HepG2 (cell line): ENCODE measurements around the gene TNFAIP8L1. TPM values are rescaled to one million over a fixed set of nuclear protein-coding genes. Genes with fewer than 3 reads are reported as not detected.
A peak's percentile ranks its signal among the peaks of the same experiment; 100 is the strongest.

ENCODE experiments used
- BRD4 ChIP-seq: sonication (generic); formaldehyde crosslinking; IDR thresholded peaks from 2 replicates; pipeline ENCODE4 v1.4.0; 2020; ENCODE audit warnings: missing genetic modification reagents
- CENPT ChIP-seq: sonication (generic); formaldehyde crosslinking; IDR thresholded peaks from 2 replicates; pipeline ENCODE4 v1.8.0; 2022; ENCODE audit warnings: low read depth, mild to moderate bottlenecking, moderate library complexity, missing genetic modification reagents
- CREB3 ChIP-seq: sonication (generic); formaldehyde crosslinking; IDR thresholded peaks from 2 replicates; pipeline ENCODE4 v1.5.0; 2020; ENCODE audit warnings: missing genetic modification reagents
- GMEB2 ChIP-seq: IDR thresholded peaks from 2 replicates; pipeline ENCODE4 v1.6.1; 2016; ENCODE audit warnings: missing biosample characterization, missing genetic modification reagents, low read depth
- HMG20B ChIP-seq: conservative IDR thresholded peaks from 2 replicates; pipeline ENCODE4 v1.6.1; 2016; ENCODE audit warnings: missing genetic modification reagents, missing compliant biosample characterization
- KDM5B ChIP-seq: sonication (generic); formaldehyde crosslinking; IDR thresholded peaks from 2 replicates; pipeline ENCODE4 v1.4.0; 2020; ENCODE audit warnings: missing genetic modification reagents, mild to moderate bottlenecking, borderline replicate concordance
- KLF9 ChIP-seq: IDR thresholded peaks from 2 replicates; pipeline ENCODE4 v1.6.1; 2016; ENCODE audit warnings: low read depth
- NFIB ChIP-seq: sonication (generic); formaldehyde crosslinking; IDR thresholded peaks from 2 replicates; pipeline ENCODE4 v1.9.0; 2021; ENCODE audit warnings: missing genetic modification reagents, mild to moderate bottlenecking, borderline replicate concordance
- NR2F1 ChIP-seq, 2 experiments: fragments of 450-650 bp in 1 of 2; formaldehyde crosslinking in 1 of 2; IDR thresholded peaks; 2 replicates each; pipeline versions ENCODE4 v1.5.0 to v1.6.1; 2016 to 2020; ENCODE audit warnings: mild to moderate bottlenecking in 1 of 2, missing compliant biosample characterization in 1 of 2, missing genetic modification reagents in 1 of 2, moderate library complexity in 1 of 2
- PITX1 ChIP-seq: sonication (generic); formaldehyde crosslinking; IDR thresholded peaks from 2 replicates; pipeline ENCODE4 v1.5.1; 2020; ENCODE audit warnings: mild to moderate bottlenecking, missing genetic modification reagents
- RELA ChIP-seq: sonication (generic); formaldehyde crosslinking; IDR thresholded peaks from 2 replicates; pipeline ENCODE4 v1.4.0; 2020; ENCODE audit warnings: missing genetic modification reagents
- TFAP4 ChIP-seq: sonication (generic); IDR thresholded peaks from 2 replicates; pipeline ENCODE4 v1.6.1; 2016; ENCODE audit warnings: low read depth, borderline replicate concordance
- ZBTB21 ChIP-seq: sonication (generic); formaldehyde crosslinking; IDR thresholded peaks from 2 replicates; pipeline ENCODE4 v1.4.0; 2020; ENCODE audit warnings: missing genetic modification reagents
- ZFP91 ChIP-seq: sonication (generic); formaldehyde crosslinking; IDR thresholded peaks from 2 replicates; pipeline ENCODE4 v1.9.0; 2022; ENCODE audit warnings: missing genetic modification reagents, mild to moderate bottlenecking, borderline replicate concordance
- ZFY ChIP-seq: sonication (generic); formaldehyde crosslinking; IDR thresholded peaks from 2 replicates; pipeline ENCODE4 v1.4.0; 2020; ENCODE audit warnings: missing genetic modification reagents
- ZNF253 ChIP-seq: sonication (generic); formaldehyde crosslinking; IDR thresholded peaks from 2 replicates; pipeline ENCODE4 v1.8.0; 2022; ENCODE audit warnings: mild to moderate bottlenecking, missing genetic modification reagents, borderline replicate concordance
- ZNF34 ChIP-seq: sonication (generic); formaldehyde crosslinking; IDR thresholded peaks from 2 replicates; pipeline ENCODE4 v1.4.0; 2020; ENCODE audit warnings: mild to moderate bottlenecking, missing genetic modification reagents, borderline replicate concordance
- ZNF563 ChIP-seq: sonication (generic); formaldehyde crosslinking; IDR thresholded peaks from 2 replicates; pipeline ENCODE4 v1.8.0; 2022; ENCODE audit warnings: mild to moderate bottlenecking, moderate library complexity, missing genetic modification reagents
- ZNF687 ChIP-seq: sonication (generic); formaldehyde crosslinking; IDR thresholded peaks from 2 replicates; pipeline ENCODE4 v1.5.1; 2020; ENCODE audit warnings: mild to moderate bottlenecking, missing genetic modification reagents, moderate library complexity
- ZSCAN31 ChIP-seq: sonication (generic); formaldehyde crosslinking; IDR thresholded peaks from 2 replicates; pipeline ENCODE4 v1.5.0; 2020; ENCODE audit warnings: low read depth, mild to moderate bottlenecking, missing genetic modification reagents
- polyA plus RNA-seq, 8 experiments: library from polyadenylated mRNA; depleted of rRNA in 3 of 8; stranded (reverse) in 7 of 8; unstranded in 1 of 8; fragments of >200 nt; fragmentation: Illumina TruSeq in 4 of 8; extraction: Trizol in 4 of 8; gene quantifications; 2 replicates each; pipeline versions ENCODE4 v1.2.1 to v1.2.3, GENCODE V29; 2011 to 2016; ENCODE audit warnings: low read depth in 4 of 8, missing spikeins in 1 of 8, mixed read lengths in 1 of 8; ENCODE audit not compliant: insufficient read depth in 1 of 8
- total RNA-seq, 5 experiments: library from RNA; depleted of rRNA; stranded (reverse); fragments of >200 nt; fragmentation: Illumina TruSeq; extraction: Trizol; gene quantifications; 2 replicates each; pipeline ENCODE4 v1.2.3, GENCODE V29; 2016; ENCODE audit warnings: low read depth in 1 of 5

Gene TNFAIP8L1
- total and polyA plus RNA-seq, 2 of the 13 experiments (the other 11 are each of a cell fraction or from before 2014, with no cell fraction given) = 13.4 to 21.4 TPM

- TF ChIP-seq ZBTB21 (CRISPR knock-in tag) = no peak
- TF ChIP-seq ZNF687 (CRISPR knock-in tag) = peak; percentile 82
- TF ChIP-seq ZNF563 = peak; percentile 44; the same call in 1 of the 2 replicates
- no peak for TF ChIP-seq NFIB (CRISPR knock-in tag)
- peak; percentile 66; the same call in 1 of the 2 replicates for TF ChIP-seq ZFP91 (CRISPR knock-in tag)
- TF ChIP-seq TFAP4 = peak; percentile 65; the same call in 1 of the 2 replicates
- TF ChIP-seq NR2F1 (CRISPR knock-in tag; IDR thresholded peaks at IDR 0.05) = no peak
- TF ChIP-seq ZFY (CRISPR knock-in tag) = peak; percentile 45
- no peak for TF ChIP-seq ZNF34 (CRISPR knock-in tag)
- TF ChIP-seq ZNF253 = no peak
- 0 out of 2 replicates have a peak, but pooled peaks have one; percentile 23 for TF ChIP-seq KDM5B (CRISPR knock-in tag)
- no peak for TF ChIP-seq RELA
- TF ChIP-seq KLF9 (CRISPR knock-in tag) = no peak
- TF ChIP-seq HMG20B (CRISPR knock-in tag) = no peak
- no peak for TF ChIP-seq CENPT
- no peak for TF ChIP-seq CREB3 (CRISPR knock-in tag)
- TF ChIP-seq GMEB2 = no peak
- TF ChIP-seq ZSCAN31 (CRISPR knock-in tag) = 0 out of 2 replicates have a peak, but pooled peaks have one; percentile 62
- no peak for TF ChIP-seq PITX1 (CRISPR knock-in tag)
- no peak for TF ChIP-seq BRD4
These were observed 32.2 kb upstream of the TNFAIP8L1 start (continued) for GRCh38 chr19:4606921-4607678.
